PC-9 (cell line): ENCODE results near the gene CACNB4. TPM values are rescaled to one million over a fixed set of nuclear protein-coding genes. Genes with fewer than 3 reads are reported as not detected.

Experiments
- BruUV-seq: library from RNA; stranded (reverse); fragments of 400-500 nt; replicated peaks from 2 replicates; lab custom pipeline; 2021; lab: Mats Ljungman, UMichigan
- CTCF ChIA-PET: fragments of 300-600 bp; sonication (Branson Sonifier 250); formaldehyde crosslinking; loops from one replicate; lab custom pipeline; 2022; ENCODE audit warnings: antibody characterized with exemption; lab: Charles Lee
- POLR2A ChIA-PET: fragments of 300-600 bp; sonication (Branson Sonifier 250); formaldehyde crosslinking; loops from one replicate; lab custom pipeline; 2022; ENCODE audit warnings: antibody characterized with exemption; ENCODE audit not compliant: unreplicated experiment; lab: Charles Lee
- DNase-seq, 2 experiments: peaks; one replicate each; pipeline versions ENCODE4 v3.0.0 to v3.0.0-alpha.2; 2015 to 2022; ENCODE audit warnings: mixed read lengths in 1 of 2
- H2AFZ ChIP-seq: fragments of 200-600 bp; sonication (generic); 2 replicates; pipeline ENCODE4 v1.8.1; 2017; ENCODE audit warnings: antibody characterized with exemption
- H3F3A ChIP-seq: fragments of 200-600 bp; sonication (generic); 2 replicates; pipeline ENCODE4 v1.8.1; 2017; ENCODE audit warnings: antibody characterized with exemption, mild to moderate bottlenecking, low read depth; ENCODE audit not compliant: insufficient read depth
- H3K27ac ChIP-seq: fragments of 200-600 bp; sonication (generic); 2 replicates; pipeline ENCODE4 v1.6.1; 2016; ENCODE audit warnings: mixed run types
- H3K27me3 ChIP-seq: fragments of 200-600 bp; sonication (generic); 2 replicates; pipeline ENCODE4 v1.6.1; 2016; ENCODE audit warnings: low read depth, mixed run types; ENCODE audit not compliant: insufficient read depth
- H3K36me3 ChIP-seq: fragments of 200-600 bp; sonication (generic); 2 replicates; pipeline ENCODE4 v1.6.1; 2016; ENCODE audit warnings: low read depth, mixed run types
- H3K4me1 ChIP-seq: fragments of 200-600 bp; sonication (generic); replicated peaks from 2 replicates; pipeline ENCODE4 v1.6.1; 2016; ENCODE audit warnings: mixed run types; ENCODE audit not compliant: insufficient read depth
- H3K4me2 ChIP-seq: fragments of 200-600 bp; sonication (generic); 2 replicates; pipeline ENCODE4 v1.6.1; 2017; ENCODE audit warnings: mixed run types
- H3K4me3 ChIP-seq: fragments of 200-600 bp; sonication (generic); 2 replicates; pipeline ENCODE4 v1.6.1; 2016; ENCODE audit warnings: mixed run types
- H3K79me2 ChIP-seq: fragments of 200-600 bp; sonication (generic); 2 replicates; pipeline ENCODE4 v1.6.1; 2017; ENCODE audit warnings: low read depth, mixed run types
- H3K9me2 ChIP-seq: fragments of 200-600 bp; sonication (generic); 2 replicates; pipeline ENCODE4 v1.8.1; 2017; ENCODE audit warnings: mild to moderate bottlenecking; ENCODE audit not compliant: insufficient read depth
- H3K9me3 ChIP-seq: fragments of 200-600 bp; sonication (generic); 2 replicates; pipeline ENCODE4 v1.8.1; 2016; ENCODE audit warnings: low read depth; ENCODE audit not compliant: insufficient read depth
- H4K20me1 ChIP-seq: fragments of 200-600 bp; sonication (generic); 2 replicates; pipeline ENCODE4 v1.8.1; 2017; ENCODE audit not compliant: insufficient read depth
- EZH2 ChIP-seq: fragments of 200-600 bp; sonication (generic); IDR thresholded peaks from 2 replicates; pipeline ENCODE4 v1.8.0; 2017; ENCODE audit warnings: antibody characterized with exemption, low read depth
- intact Hi-C: fragments of 100-400 bp; cut with micrococcal nuclease; formaldehyde crosslinking; loops from one replicate; pipeline ENCODE4 v1.10.0; 2022; ENCODE audit not compliant: unreplicated experiment
- total RNA-seq: library from RNA; stranded (reverse); gene quantifications from 2 replicates; pipeline ENCODE4 v1.2.3, GENCODE V29; 2021
- TF ChIP-seq, protein P1 (sequence below): fragments of 200-600 bp; sonication (generic); conservative IDR thresholded peaks from 2 replicates; pipeline ENCODE4 v1.6.1; 2017; ENCODE audit warnings: mixed run types, antibody characterized with exemption, mild to moderate bottlenecking, moderate library complexity

CACNB4 gene
- total RNA-seq, 1 experiment from 2014 or later, result 0.98 TPM

DNA sequence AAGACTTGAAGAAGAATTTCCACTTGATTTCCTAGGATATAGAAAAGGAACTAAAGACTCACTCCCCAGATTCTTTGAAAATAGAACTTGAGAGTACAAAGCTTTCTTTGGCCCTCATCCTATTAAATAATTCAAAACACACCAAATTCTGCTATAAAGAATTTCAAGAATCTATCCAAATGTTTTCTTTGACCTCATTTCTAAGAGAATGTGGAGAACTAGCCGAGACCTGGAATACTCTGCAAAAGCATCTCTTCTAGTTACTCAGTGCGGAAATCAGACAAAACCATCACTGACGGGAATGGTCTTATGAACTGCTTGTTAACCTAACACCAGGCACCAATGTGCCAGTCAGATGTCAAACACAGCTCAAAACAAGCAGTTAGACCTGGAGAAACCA is 226.4 kb downstream of the CACNB4 start:
- no peaks in the 10 kb centered on the region for H3K9me3 ChIP-seq
- H3K4me1 ChIP-seq, result no peaks in the 10 kb centered on the region
- no peaks in the 10 kb centered on the region for H3K27me3 ChIP-seq
- H3K4me2 ChIP-seq, result no peak overlapping the region
- no peak for TF ChIP-seq EZH2
- TF ChIP-seq, protein P1, sequence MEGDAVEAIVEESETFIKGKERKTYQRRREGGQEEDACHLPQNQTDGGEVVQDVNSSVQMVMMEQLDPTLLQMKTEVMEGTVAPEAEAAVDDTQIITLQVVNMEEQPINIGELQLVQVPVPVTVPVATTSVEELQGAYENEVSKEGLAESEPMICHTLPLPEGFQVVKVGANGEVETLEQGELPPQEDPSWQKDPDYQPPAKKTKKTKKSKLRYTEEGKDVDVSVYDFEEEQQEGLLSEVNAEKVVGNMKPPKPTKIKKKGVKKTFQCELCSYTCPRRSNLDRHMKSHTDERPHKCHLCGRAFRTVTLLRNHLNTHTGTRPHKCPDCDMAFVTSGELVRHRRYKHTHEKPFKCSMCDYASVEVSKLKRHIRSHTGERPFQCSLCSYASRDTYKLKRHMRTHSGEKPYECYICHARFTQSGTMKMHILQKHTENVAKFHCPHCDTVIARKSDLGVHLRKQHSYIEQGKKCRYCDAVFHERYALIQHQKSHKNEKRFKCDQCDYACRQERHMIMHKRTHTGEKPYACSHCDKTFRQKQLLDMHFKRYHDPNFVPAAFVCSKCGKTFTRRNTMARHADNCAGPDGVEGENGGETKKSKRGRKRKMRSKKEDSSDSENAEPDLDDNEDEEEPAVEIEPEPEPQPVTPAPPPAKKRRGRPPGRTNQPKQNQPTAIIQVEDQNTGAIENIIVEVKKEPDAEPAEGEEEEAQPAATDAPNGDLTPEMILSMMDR, result no peak
- H4K20me1 ChIP-seq, result no peaks in the 10 kb centered on the region
- H3K9me2 ChIP-seq, result no peaks in the 10 kb centered on the region
- ChIA-PET POLR2A (no interaction called here), CTCF (no interaction called here)
- no peaks in the 10 kb centered on the region for H3K79me2 ChIP-seq
- H3K4me3 ChIP-seq, result no peak overlapping the region
- no peaks in the 10 kb centered on the region for H3K36me3 ChIP-seq
- no peak overlapping the region for H3K27ac ChIP-seq
- H2AFZ ChIP-seq, result no peak overlapping the region
- H3F3A ChIP-seq, result no peaks in the 10 kb centered on the region
- DNase-seq, result no peak
- BruUV-seq, result no TSS peak
- intact Hi-C loops, result no loop called here

DNA sequence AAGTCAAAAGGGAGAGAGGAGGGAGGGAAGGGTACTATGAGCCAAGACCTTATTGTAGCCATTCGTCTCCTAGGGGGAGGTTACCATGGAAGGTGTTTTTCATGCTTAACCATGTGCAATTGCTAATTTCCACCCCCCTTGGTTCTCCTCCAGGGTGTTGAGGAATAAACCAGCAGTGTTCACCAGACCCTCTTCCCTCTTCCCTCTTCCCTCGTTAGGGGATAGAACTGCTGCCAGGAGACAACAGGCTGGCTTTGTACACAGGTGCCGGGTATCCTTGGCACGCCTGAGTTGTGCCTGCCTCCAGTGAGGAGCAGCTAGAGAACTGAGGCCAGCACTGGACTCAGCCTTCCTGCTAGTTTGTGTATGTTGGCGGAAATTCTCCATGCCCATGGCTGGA is 229.6 kb downstream of the CACNB4 start:
- ChIA-PET POLR2A (no interaction called here), CTCF (no interaction called here)
- H3K36me3 ChIP-seq, result no peaks in the 10 kb centered on the region
- no peaks in the 10 kb centered on the region for H3K9me2 ChIP-seq
- H3K27me3 ChIP-seq, result no peaks in the 10 kb centered on the region
- H3K4me2 ChIP-seq, result no peak overlapping the region
- no peak overlapping the region for H3K4me3 ChIP-seq
- no peaks in the 10 kb centered on the region for H3K79me2 ChIP-seq
- DNase-seq, result no peak
- no peak overlapping the region for H2AFZ ChIP-seq
- intact Hi-C loops, result no loop called here
- no peaks in the 10 kb centered on the region for H3K9me3 ChIP-seq
- no TSS peak for BruUV-seq
- H4K20me1 ChIP-seq, result no peaks in the 10 kb centered on the region
- TF ChIP-seq EZH2, result no peak
- TF ChIP-seq, protein P1, result no peak
- no peaks in the 10 kb centered on the region for H3F3A ChIP-seq
- no peak overlapping the region for H3K27ac ChIP-seq
- no peaks in the 10 kb centered on the region for H3K4me1 ChIP-seq

DNA sequence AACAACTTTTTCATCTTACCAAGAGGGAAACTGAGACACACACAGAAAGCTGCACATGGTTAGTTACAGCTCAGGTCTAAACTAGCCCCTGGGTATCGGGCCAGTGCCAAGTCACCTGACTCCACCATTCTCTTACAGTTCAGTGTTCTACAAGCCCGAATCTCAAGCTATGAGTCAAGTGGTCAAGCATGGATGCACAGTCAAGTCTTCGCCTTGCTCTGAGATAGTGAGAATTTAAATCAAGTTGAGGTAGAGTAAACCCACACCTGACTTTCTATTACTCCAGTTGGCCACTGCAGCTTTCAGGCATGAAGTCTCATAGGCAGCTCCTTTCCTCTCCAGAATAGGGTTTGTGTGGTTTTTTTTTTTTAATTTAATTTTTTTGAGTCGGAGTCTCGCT is 236.1 kb downstream of the CACNB4 start:
- H3F3A ChIP-seq, result no peaks in the 10 kb centered on the region
- no peak overlapping the region for H2AFZ ChIP-seq
- no peaks in the 10 kb centered on the region for H3K36me3 ChIP-seq
- POLR2A ChIA-PET, result no interaction called here
- no peaks in the 10 kb centered on the region for H3K4me1 ChIP-seq
- H3K4me2 ChIP-seq, result no peak overlapping the region
- no peaks in the 10 kb centered on the region for H3K27me3 ChIP-seq
- intact Hi-C loops, result no loop called here
- no peaks in the 10 kb centered on the region for H3K9me3 ChIP-seq
- H3K79me2 ChIP-seq, result no peaks in the 10 kb centered on the region
- TF ChIP-seq, protein P1, result no peak
- TF ChIP-seq EZH2, result no peak
- H3K9me2 ChIP-seq, result no peaks in the 10 kb centered on the region
- no peaks in the 10 kb centered on the region for H4K20me1 ChIP-seq
- H3K27ac ChIP-seq, result no peak overlapping the region
- DNase-seq, result no peak
- BruUV-seq, result no TSS peak
- H3K4me3 ChIP-seq, result no peak overlapping the region
- CTCF ChIA-PET, result no interaction called here
